Amygdala (tissue), 56 donors: Measurements from ENCODE around the gene ALOX15.
"Not testable (repeated sequence)": the region's sequence is repeated elsewhere in the genome, so short reads cannot be mapped to it uniquely, and the experiment has no call there.

ENCODE experiments used
- DNase-seq, 56 donors: peaks; one replicate each; lab custom pipeline; 2025; lab: John Stamatoyannopoulos, UW

The ALOX15 gene

DNA sequence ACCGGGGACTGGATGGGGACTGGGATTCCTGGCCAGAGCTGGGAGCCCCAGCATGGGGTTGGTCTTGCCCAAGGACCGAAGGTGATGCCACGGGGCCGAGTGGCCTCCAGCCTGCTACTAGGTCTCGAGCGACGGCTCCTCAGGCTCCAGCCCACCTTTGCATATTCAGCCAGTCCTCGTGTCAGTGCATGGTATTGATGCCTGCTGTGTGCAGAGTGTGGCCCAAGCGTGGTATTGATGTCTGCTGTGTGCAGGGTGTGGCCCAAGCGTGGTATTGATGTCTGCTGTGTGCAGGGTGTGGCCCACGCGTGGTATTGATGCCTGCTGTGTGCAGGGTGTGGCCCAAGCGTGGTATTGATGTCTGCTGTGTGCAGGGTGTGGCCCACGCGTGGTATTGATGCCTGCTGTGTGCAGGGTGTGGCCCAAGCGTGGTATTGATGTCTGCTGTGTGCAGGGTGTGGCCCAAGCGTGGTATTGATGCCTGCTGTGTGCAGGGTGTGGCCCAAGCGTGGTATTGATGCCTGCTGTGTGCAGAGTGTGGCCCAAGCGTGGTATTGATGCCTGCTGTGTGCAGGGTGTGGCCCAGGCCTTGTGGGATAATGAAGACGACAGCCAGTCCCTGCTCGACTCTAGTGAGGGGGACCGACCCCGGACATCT is 45.7 kb downstream of the ALOX15 start:
- DNase-seq: not testable (repeated sequence)

DNA sequence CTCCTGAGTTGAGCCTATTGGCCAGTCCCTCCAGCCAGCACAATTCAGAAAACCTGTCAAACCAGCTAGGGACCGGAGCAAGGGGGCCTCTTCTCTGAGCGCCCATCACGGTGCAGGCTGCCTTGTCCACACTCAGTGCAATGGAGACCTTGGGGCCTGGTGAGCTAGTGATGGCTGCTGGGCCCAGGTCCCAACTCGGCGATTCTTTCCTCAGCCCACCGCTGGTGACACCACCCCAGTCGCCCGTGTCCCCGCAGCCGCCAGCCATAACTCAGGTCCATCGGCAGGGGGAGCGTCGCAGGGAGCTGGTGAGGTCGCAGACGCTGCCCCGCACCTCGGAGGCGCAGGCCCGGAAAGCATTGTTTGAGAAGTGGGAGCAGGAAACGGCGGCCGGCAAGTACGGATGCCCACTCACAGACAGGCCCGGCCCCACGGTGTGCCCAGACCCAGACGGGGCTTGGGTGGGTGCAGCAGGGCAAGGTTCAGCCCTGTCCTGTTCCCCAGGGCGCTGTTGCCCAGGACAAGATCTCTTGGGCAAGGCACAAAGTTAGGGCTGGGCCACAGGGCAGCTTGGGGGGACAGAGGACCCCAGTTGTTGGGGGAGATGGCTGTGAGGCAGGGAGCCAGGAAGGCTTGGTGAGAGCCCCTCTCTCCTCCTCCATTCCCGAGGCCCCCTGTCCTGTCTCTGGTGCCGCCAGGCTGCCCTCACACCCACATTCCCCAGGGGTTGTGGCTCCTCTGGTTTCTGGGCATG is 46.4 kb downstream of the ALOX15 start:
- peak in 4 of 56 donors; percentile 2 to 27 (median 10) for DNase-seq

DNA sequence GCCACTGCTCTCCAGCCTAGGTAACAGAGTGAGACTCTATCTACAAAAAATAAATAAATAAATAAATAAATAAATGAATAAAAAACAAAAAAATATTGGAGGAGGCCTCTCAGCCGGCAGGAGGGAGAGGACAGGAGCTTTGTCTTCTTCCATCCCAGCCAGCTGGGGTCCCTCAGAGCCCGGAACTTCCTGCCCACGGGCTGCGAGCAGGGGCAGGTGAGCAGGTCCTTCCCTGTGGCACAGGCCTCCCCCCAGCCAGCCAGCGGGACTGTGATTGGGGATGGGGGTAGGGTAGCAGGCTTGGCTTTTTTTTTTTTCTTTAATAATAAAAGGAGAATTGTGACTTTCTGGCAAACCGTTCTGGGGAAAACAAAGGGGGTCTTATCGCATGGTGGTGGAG is 47.1 kb downstream of the ALOX15 start:
- no peak for DNase-seq

DNA sequence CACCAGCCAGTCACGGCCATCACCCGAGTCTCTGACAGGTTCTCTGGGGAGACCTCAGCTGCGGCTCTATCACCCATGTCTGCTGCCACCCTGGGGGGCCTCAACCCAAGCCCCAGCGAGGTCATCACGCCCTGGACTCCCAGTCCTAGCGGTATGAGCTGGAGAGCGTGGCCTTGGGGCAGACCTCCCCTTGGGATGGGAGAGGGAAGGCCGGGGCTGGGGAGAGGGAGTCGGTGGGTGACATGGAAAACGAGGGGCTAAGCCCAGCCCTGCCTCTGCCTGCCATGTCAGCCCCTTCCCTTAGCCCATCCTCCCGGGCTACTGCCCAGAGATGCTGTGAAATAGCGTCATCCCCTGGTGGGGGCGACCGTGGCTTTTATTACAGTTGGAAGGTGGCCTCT is 48.5 kb downstream of the ALOX15 start:
- DNase-seq: no peak

DNA sequence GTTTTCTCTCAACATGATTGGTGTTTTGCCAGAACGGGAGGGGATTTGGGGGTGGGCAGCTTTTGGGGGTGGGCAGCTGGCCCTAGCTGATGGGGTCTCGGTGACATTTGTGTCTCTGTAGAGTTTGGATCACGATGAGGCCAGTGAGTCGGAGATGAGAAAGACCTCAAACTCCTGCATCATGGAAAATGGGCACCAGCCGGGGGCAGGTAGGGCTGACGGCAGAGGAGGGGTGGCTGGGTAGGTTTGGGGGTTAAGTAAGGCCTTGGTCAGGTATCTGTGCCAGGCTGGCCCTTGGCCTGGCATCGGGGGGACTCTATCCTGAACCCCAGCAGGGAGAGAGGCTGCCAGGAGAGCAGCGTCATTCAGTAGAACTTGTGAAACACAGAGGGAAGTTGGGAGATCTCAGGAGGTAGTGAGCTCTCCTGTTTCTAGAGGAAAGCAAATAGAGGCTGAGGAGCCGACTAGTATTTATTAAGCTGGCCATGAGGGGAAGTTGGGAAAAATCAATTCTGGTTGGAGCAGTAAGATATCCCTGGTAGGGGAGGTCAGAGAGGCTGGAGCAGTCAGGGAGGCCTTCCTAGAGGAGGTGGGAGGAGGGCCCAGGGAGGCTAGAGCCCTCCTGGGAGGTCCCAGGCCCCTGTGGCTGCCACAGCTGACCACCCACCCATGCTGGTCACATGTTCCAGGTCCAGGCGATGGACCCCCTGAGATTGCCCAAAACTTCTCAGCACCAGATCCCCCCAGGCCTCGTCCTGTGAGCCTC is 49.1 kb downstream of the ALOX15 start:
- no peak for DNase-seq

DNA sequence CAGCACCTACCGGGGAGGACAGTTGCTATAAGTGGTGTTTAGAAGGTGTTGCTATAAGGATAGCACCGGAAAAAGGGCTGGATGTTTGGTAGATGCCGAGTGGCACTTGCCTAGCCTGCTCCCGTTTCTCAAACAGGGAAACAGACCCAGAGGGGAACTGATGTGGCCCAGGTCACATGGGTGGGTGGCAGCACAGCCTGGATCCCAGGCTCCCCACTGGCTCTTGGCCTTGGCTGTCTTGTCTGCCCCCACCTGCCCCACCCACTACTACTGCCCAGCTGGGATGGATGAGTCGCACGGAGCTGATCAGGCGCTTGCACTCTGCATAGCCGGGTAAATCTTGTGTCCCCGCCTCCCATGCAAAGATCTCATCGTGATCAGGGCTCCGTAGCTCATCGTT is 49.9 kb downstream of the ALOX15 start:
- DNase-seq: no peak

DNA sequence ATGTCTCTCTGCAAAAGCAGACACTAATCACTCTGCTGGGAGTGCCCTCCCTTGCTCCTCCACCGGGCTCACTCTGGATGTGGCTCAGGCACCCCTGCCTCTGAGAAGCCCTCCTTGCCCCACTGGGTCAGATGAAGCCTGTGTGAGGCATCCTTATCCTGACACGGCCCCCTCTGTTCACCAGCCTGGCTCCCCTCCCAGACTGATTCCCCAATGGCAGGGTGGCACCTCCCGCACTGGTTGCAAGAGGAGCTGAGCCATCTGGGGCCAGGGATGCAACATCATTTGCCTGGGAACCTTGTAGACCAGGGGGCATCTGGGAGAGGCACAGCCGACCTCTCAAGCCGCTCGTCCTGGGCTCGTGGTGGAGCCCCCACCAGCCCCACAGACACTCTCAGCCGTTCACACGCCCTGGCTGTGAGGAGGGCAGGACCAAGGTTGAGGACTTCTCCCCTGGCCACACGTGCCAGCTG is 50.5 kb downstream of the ALOX15 start:
- DNase-seq: no peak

DNA sequence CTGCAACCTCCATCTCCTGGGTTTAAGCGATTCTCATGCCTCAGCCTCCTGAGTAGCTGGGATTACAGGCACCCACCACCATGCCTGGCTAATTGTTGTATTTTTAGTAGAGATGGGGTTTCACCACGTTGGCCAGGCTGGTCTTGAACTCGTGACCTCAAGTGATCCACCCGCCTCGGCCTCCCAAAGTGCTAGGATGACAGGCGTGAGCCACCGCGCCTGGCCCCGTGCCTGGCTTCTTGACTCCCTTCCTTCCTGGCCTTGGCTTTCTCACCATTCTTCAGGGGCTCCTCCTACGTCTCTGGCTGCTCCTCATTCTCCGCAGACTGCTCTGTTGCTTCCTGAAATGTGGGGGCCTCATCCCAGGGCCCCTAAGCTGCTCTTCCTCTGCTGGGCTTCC is 51.4 kb downstream of the ALOX15 start:
- DNase-seq: not testable (repeated sequence)

DNA sequence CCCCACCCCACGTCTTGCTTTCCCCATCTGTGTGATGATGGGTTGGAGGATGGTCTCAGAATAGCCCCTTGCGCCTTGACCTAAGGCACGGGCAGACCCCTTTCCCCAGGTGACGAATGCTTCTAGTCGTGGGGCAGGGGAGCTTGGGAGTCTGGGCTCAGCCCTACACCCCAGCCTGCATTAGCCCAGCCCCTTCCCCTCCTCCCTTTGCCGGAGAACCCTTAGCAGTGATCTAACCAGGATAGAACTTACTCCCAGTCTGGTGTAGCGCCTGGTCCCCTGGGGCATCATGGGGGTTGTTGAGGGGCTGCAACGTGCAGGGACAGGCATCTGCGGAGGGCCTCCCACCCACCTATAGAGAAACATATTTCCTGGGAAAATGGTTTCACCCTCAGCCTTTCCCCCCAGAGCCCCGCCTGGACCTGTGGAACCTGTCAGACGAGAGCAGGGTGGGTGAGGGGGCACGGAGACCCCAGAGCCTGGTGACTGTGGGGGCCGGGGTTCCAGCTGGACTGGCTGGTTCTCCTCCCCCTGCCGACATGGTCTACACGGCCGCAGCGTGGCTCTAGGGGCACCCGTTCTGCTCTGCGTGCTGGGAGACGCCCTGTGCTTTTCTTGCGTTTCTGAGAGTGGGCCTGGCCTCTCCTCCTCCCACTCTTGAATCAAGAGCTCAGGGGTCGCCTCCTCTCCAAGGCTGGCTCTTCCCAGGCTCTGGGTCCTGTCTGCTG is 52.4 kb downstream of the ALOX15 start:
- DNase-seq: no peak

DNA sequence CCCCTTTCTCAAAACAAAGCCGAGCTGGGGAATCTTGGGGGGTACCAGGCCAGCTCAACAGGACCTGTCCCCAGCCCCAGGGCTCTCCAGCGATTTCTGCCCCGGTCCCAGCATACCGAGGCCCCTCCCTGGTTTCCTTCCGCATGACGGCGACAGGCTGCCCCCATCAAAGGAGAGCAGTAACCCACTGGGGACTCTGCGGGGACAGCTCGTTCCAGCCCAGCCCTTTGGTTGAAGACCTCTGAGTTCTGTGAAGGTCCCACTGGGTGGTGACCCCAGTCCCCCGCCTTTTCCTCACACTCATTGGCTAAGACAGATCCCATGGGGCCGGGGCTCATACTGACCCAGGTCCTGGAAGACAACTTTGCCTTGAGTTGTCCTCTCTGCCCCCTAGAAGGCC is 53.1 kb downstream of the ALOX15 start:
- DNase-seq: no peak

DNA sequence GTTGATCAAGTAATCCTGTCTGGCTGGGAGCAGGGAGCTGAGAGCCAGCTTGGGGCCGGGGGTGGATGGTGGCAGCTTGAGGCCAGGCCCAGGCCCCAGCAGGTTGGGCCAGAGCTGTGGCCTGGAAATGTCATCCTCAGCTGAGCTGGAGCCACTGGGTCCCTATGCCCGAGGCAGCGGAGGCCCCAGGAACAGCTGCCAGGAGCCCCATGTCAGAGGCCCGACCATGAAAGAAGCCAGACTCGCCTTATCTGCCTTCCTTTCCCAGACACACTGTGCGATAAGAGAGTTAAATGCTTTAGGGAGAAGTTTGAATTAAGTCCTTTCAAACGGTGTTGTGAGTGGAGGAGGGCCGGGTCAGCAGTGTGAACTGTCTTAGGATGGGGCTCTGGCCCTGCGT is 53.7 kb downstream of the ALOX15 start:
- no peak for DNase-seq

DNA sequence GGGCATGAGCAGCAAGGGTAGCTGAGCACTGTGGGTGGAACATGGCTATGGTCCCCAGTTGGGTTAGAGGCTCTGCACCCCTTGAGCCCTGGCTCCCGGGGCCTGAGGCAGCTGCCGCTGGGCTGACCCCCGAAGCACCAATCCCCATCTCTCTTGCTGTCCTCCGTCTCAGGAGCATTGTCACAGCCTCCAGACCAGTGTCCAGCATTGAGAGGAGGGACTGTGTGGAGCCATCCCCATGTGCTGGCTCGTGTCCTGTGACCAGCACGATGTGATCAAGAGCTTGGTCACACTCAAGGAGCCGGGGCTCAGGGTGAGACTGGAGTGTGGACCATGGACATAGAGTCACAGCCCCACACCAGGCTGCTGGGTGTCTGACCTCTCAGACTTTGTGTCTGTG is 54.3 kb downstream of the ALOX15 start:
- no peak for DNase-seq

DNA sequence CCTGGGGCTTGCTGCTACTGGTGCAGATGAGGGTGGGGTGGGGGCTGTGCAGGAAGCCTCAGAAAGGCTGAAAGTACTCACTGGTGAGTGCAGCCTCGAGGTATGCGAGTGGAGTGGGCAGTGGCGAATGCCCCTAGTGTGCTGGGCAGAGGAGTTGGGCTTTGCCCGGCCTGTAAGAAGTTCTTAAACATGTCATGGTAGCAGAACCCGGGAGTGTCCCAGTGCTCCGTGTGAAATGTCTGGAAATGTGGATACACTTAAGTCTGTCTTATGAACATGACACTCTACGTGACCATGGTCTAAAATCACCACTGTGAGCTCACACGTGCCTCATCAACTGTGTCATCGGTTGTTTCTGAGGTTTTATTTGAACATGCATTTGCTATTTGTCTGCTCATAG is 55.4 kb downstream of the ALOX15 start:
- no peak for DNase-seq

DNA sequence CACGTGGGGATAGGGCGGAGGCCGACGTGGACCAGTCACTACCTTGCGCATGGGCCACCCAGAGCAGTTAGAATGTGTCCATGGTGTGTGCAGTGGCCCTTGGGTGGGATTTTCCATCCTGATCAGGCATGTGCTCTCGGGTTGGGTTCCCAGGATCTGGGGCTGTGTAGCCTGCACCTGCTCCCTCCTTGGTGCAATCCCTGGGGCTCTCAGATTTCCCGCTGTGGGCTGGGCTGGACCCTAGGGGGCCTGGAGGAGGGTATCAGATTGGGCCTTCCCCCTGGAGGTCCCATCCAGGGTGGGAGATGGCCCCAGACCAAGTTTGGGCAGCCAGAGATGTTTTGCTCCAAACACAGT is 55.9 kb downstream of the ALOX15 start:
- no peak for DNase-seq

DNA sequence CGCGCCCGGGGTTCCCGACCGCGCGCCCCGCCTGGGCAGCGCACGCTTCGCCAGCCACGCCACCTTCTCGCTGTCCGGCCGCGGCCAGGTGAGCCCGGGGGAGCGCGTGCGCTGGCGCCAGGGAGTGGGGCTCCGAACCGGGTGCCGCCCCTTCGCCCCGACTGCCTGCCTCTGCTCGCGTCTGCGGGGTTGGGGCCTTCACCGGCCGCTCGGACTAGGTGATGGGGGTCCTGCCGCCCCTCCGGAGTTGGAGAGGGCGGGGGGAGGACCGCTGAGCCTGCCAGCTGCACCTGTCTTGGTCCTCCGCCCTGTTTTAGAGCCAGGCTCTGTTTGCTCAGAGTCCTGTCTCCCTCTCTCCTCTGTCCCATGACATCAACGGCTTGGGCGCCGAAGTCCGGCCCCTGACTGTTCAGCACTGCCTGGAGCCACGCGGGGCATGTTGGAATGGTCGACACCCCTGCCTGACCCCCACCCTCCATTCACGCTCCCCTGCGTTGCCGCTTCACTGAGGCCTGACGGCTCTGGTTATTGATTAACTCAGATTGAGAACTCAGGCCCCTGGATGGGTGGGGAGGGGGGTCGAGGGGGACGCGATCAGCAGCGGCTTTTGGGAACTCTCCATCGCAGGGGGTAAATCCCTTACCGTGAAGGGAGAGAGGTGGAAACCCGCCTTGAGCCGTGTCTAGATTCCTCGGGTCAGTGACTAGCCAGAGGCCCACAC is 56.4 kb downstream of the ALOX15 start:
- DNase-seq: no peak

DNA sequence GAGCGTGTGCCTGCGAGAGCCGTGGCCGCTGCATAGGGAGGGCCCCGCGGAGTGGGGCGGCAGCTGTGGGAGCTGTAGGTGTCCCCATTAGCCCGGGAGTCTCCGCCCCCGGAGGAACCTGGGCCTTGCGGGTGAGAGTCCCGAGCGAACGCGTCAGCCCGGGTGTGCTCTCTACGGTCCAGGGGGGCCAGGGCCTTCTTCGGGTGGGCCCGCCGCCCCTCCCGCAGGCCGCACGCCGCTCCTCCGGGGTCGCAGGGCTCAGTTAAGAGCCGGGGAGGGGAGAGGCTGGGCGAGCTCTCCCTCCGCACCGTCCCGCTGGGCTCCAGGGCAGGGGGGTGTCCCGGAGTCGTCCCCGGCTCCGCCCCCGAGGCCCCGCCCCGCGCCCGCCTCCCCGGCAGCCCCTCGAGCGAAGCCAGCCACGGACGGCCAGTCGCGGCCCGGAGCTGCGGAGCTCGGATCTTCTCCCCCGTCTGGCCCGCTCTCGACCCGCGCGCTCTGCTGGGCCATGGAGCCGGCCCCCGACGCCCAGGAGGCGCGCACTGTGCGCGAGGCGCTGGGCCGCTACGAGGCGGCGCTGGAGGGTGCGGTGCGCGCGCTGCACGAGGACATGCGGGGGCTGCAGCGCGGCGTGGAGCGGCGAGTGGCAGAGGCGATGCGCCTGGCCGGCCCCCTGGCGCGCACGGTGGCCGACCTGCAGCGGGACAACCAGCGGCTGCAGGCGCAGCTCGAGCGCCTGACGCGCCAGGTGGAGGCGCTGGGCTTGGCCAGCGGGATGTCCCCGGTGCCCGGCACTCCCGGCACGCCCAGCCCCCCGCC is 57.2 kb downstream of the ALOX15 start, which contains the start of gene SMTNL2:
Gene SMTNL2 (plus strand): TSS at position 429 of the 816 bp plus-strand sequence. CDS start 77 bp downstream, at position 506.
- DNase-seq: peak in 1 of 56 donors; percentile 11

DNA sequence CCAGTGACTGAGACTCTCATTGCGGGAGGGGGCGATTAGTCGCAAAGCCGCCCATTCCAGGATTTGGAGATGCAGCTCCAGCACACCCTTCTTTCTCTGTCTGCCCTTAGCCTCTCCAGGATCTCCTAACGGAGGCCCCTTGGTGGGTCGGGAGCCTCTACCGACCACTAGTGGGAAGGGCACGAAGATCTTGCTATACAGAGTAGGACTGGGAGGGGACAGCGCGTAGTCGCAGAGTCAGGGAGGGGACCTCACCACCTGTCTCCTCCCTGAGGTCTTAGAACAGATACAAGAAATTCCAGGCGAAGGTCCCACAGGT is 57.7 kb downstream of the ALOX15 start:
- peak in 1 of 56 donors; percentile 5 for DNase-seq

DNA sequence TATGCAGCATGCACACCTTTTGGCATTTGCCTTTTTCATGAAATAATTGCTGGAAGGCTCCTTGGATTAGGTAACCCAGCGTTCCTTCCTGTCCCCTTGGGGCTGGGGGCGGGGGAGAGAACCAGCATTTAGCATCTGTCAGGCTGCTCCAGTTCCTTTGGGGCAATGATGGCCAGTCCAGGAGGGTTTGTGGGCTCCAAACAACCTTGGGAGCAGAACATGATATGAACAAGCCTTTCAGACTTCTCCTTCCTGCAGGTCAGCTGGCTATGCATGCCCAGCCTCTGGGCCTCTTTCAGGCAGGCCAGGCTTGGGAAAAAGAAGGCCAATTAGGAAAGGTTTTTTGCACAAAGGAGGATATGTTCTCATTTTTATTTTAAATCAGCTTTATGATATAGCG is 58.3 kb downstream of the ALOX15 start:
- no peak for DNase-seq

DNA sequence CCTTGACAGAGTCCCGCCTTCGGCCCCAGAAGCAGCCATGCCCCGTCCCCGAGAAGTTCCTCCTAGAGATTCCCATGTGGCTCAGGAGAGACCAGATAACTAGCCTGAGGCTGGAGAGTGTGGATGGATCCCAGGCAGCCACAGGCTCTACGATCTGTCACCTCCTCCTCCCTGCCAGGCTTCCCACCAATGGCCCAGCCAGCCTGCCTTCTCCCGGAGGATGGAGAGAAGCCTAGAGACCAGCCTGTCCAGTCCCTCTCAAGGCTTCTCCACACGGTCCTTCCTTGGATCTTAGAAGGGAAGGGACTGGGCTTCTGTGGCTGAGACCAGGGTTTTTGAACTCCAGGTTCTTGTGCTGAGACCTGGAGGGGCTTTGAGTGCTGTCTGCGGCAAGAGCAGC is 58.8 kb downstream of the ALOX15 start:
- DNase-seq: no peak
